ENCODE measurements around the gene SLC25A24.
"Not testable (repeated sequence)": the region's sequence is repeated elsewhere in the genome, so short reads cannot be mapped to it uniquely, and the experiment has no call there.

The SLC25A24 gene

GRCh38 chr1:108182959-108183700, 17.0 kb downstream of the SLC25A24 start:
- FAIRE-seq: no peak
- DNase-seq (ENCODE audit: insufficient read length, low spot score): no peak
- TF ChIP-seq CTCF (IDR thresholded peaks at IDR 0.05; ENCODE audit: insufficient read depth, missing control alignments): no peak

GRCh38 chr1:108179018-108179417, 21.1 kb downstream of the SLC25A24 start:
- FAIRE-seq (no peak), DNase-seq (ENCODE audit: insufficient read length, low spot score) (no peak)
- no peak for TF ChIP-seq CTCF (IDR thresholded peaks at IDR 0.05; ENCODE audit: insufficient read depth, missing control alignments)

- not testable (repeated sequence) for FAIRE-seq; DNase-seq (ENCODE audit: insufficient read length, low spot score)
Measured at GRCh38 chr1:108162409-108162808, 37.7 kb downstream of the SLC25A24 start.

- FAIRE-seq: not testable (repeated sequence)
Measured at GRCh38 chr1:108159951-108160350, 40.2 kb downstream of the SLC25A24 start.

GRCh38 chr1:108158893-108159453, 41.2 kb downstream of the SLC25A24 start:
- FAIRE-seq: no peak
- TF ChIP-seq CTCF (IDR thresholded peaks at IDR 0.05; ENCODE audit: insufficient read depth, missing control alignments): no peak
- no peak for DNase-seq (ENCODE audit: insufficient read length, low spot score)

More at GRCh38 chr1:108159951-108160350, 40.2 kb downstream of the SLC25A24 start:
- DNase-seq (ENCODE audit: insufficient read length, low spot score): not testable (repeated sequence)

- FAIRE-seq (no peak), DNase-seq (ENCODE audit: insufficient read length, low spot score) (no peak)
- TF ChIP-seq CTCF (IDR thresholded peaks at IDR 0.05; ENCODE audit: insufficient read depth, missing control alignments): no peak
Measured at GRCh38 chr1:108154314-108154713, 45.8 kb downstream of the SLC25A24 start.

GRCh38 chr1:108152782-108153222, 47.3 kb downstream of the SLC25A24 start:
- no peak for DNase-seq (ENCODE audit: insufficient read length, low spot score)
- no peak for FAIRE-seq

More at GRCh38 chr1:108152782-108153222, 47.3 kb downstream of the SLC25A24 start:
- no peak for TF ChIP-seq CTCF (IDR thresholded peaks at IDR 0.05; ENCODE audit: insufficient read depth, missing control alignments)

Measured in D721Med (cell line).